Endothelial cell of umbilical vein (primary cell): Measurements from ENCODE around the gene OR10G2.

Experiments
- MYC ChIP-seq: IDR thresholded peaks from one replicate; pipeline ENCODE4 v1.6.1; 2011; ENCODE audit warnings: mild to moderate bottlenecking, low read depth, low read length
- POLR2A ChIP-seq: IDR thresholded peaks from 2 replicates; pipeline ENCODE4 v1.6.1; 2012; ENCODE audit warnings: low read depth, mild to moderate bottlenecking, control low read depth, low read length

DNA sequence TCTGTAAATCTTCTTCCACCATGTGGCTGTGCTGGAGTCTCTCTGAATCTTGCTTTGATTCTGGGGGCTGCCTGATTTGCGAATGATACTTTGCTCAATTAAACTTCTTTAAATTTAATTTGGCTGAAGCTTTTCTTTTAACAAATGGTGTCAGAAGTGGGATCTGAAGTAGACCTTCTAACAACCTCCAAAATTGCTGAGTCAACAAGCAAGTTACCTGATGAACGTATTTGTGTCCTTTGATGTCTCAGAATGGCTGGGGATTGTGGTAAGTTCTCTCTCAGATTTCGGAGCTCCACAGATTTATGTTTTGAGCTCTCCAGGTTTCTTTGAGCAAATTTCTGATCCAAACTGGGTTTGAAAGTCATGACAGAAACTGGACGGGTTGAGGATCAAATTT lies 40.8 kb upstream of the OR10G2 start:
- TF ChIP-seq MYC (no peak), POLR2A (no peak)
